Stimulated activated CD4-positive, alpha-beta T cell treated with anti-CD3 and anti-CD28 coated beads, Interleukin-1b, Interleukin-23, amount 100 ng/mL, for 24 hours (primary cell): ENCODE results near the gene CYP2C8.
"Not testable (repeated sequence)": the region's sequence is repeated elsewhere in the genome, so short reads cannot be mapped to it uniquely, and the experiment has no call there.

Experiments used
- DNase-seq, 4 experiments: peaks; one replicate each; pipeline ENCODE4 v3.0.0-alpha.2; 2020; ENCODE audit warnings: low read depth in 4 of 4, low spot score in 1 of 4

CYP2C8 gene

DNA sequence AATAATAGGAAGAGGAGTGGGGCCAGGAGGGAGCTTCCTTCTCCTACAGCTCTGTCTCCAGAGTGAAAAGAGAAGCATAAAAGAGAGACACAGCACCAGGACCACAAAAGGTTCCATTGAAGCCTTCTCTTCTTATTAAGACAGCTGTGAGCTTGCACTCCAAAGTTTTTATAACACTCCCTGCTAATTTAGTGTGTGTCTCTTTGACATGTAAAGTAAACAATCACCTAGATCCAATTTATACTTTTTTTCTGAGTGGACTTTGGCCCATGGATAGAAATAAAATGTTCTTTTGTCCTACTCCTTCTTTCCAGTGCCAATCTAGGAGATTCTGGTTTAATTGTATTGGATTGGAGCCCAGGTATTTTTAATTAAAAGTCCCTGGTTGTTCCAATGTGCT lies at the start of gene CYP2C8:
Gene CYP2C8, minus strand, starts transcription at position 212 of the 400 bp plus-strand sequence. Its CDS starts 95 bp downstream, at position 117.
- no peak for DNase-seq

- DNase-seq, result no peak
These were observed 47.6 kb upstream of the CYP2C8 start for GRCh38 chr10:95116869-95117269.

- DNase-seq, result not testable (repeated sequence)
These were observed 41.5 kb upstream of the CYP2C8 start for GRCh38 chr10:95110823-95111222.

GRCh38 chr10:95097805-95098204 lies 28.5 kb upstream of the CYP2C8 start:
- no peak for DNase-seq

GRCh38 chr10:95096143-95096542 lies 26.8 kb upstream of the CYP2C8 start:
- DNase-seq, result no peak

- not testable (repeated sequence) for DNase-seq
These were observed 10.3 kb upstream of the CYP2C8 start for GRCh38 chr10:95079626-95080025.

- DNase-seq, result no peak
These were observed 8.3 kb upstream of the CYP2C8 start for GRCh38 chr10:95077556-95077955.

DNA sequence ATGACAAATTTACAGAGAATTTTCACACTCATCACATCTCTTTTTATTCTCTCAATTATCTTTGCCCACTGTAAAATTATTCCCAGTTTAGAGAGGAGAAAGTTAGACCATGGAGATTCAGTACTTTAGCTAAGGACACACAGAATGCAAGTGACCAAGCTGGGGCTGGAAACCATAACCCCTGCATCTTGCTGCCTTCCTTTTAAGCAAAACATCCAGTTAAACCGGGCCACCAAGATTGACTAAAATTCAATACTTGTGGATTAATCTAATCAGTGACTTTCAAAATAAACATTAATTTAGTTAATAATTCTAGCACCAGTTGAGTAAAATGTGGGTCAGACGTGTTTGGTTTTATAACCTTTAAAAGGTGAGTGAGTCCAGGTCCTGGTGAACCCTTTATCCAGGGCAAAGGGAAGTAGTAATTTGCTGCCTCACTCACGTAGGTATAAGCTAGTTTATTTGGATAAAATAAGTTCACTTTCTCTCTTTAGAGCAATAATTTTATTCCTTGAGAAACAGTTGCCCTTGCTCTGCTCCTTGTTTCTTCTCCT lies 1.9 kb upstream of the CYP2C8 start:
- no peak for DNase-seq

DNA sequence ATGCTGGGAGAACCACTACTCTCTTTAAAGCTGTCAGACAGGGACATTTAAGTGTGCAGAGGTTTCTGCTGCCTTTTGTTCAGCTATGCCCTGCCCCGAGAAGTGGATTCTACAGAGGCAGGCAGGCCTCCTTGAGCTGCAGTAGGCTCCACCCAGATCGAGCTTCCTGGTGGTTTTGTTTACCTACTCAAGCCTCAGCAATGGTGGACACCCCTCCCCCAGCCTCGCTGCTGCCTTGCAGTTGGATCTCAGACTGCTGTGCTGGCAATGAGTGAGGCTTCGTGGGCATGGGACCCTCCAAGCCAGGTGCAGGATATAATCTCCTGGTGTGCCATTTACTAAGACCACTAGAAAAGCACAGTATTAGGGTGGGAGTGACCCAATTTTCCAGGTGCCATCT lies 5.2 kb downstream of the CYP2C8 start:
- DNase-seq, result not testable (repeated sequence)

DNA sequence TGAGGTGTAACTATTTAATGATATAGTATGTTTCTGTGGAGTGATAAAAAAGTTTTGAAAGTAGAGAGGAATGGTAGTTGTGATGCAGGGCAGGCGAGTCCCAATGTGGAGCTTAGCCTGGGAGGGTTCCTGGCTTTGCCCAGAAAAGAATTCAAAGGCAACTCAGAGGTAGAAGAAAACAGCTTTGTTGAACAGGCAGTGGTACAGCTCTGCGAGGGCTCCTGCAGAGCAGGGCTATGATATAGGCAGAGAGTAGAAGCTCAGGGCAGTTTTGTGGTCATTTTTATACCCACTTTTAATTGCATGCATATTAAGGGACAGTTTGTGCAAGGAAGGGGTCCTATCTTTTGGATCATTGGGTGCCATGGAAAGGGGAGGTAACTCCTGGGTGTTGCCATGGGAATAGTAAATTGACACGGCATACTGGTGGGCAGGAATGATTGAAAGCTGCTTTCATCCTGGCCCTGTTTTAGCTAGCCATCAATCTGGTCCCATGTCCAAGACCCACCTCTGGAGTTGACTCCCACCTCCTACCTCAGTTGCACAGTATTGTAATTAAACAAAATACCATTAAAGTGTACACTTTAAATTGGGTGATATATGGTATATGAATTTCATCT lies 12.4 kb downstream of the CYP2C8 start:
- no peak for DNase-seq

DNA sequence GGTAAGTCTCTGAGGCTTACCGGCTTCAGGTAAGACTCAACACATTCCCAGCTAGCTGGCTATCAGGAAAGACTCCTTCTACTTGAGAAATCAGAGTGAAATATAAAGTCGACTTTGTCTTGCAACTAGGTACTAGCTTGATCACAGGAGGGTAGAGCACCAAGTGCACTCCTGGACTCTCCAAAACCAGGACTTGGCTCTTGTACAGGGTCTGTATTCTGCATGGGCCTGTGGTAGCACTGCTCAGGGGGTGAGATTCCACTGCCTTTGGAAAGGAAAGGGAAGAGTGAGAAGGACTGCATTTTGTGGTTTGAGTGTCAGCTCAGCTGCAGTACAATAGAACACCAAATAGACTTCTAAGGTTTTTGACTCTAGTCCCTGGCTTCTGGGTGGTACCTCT lies 19.4 kb downstream of the CYP2C8 start:
- no peak for DNase-seq

- no peak for DNase-seq
These were observed 21.1 kb downstream of the CYP2C8 start for GRCh38 chr10:95048206-95048605.

- DNase-seq, result no peak
These were observed 30.0 kb downstream of the CYP2C8 start for GRCh38 chr10:95039281-95039680.

- DNase-seq, result no peak
These were observed 33.7 kb downstream of the CYP2C8 start for GRCh38 chr10:95035332-95036295.

GRCh38 chr10:95034401-95034800 lies 34.9 kb downstream of the CYP2C8 start:
- no peak for DNase-seq

GRCh38 chr10:95031656-95032055 lies 37.6 kb downstream of the CYP2C8 start:
- DNase-seq, result no peak

DNA sequence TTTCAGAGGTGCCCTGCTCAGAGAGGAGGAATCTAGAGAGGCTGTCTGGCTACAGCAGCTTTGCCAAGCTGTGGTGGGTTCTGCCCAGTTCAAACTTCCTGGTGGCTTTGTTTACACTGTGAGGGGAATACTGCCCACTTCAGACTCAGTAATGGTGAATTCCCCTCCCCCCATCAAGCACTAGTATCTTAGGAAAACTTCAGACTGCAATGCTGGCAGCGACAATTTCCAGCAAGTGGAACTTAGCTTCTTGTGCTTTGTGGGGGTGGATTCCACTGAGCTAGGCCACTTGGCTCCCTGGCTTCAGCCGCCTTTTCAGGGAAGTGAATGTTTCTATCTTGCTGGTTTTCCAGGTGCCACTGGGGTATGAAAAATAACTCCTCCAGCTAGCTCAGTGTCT lies 42.8 kb downstream of the CYP2C8 start:
- DNase-seq, result no peak

DNA sequence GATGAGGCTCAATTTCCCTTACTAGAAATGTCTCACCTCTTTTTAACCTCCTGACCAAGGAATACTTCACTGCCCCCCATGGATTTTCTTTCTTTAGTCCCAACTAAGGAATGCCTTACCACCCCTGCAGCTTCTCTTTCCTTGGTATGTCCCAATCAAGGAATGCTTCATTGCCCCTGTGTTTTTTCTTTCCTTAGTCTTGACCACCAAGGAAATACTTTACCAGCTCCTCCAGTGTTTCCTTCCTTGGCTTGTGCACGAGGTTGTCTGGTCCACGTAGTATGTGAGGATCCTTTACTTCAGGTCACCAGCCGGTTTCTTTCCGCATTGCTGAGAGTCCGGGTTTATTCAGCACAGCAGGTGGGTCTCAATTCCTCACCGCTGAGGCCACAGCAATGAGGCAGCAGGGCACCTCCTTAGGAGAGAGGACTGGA lies 71.5 kb downstream of the CYP2C8 start:
- DNase-seq, result no peak

DNA sequence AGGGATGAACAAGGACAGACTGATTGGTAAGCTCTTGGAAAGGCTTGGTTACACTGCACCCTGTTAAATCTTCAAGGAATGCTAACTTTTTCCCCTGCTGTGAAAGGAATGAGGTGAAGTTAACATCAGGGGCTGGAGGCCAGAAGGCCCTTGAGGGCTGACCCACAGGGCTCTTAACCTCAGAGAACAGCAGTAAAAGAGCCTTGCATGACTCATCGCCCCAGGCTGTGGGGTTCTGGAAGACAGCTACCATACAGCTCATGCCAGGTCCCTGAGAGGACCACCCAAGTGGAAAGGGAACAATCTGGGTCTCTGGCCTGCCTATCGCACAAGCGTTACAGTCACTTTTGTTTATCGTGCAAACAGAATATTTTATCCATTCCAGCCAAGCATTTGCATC lies 76.5 kb downstream of the CYP2C8 start:
- no peak for DNase-seq

GRCh38 chr10:94991243-94991888 lies 77.9 kb downstream of the CYP2C8 start:
- DNase-seq, result no peak

DNA sequence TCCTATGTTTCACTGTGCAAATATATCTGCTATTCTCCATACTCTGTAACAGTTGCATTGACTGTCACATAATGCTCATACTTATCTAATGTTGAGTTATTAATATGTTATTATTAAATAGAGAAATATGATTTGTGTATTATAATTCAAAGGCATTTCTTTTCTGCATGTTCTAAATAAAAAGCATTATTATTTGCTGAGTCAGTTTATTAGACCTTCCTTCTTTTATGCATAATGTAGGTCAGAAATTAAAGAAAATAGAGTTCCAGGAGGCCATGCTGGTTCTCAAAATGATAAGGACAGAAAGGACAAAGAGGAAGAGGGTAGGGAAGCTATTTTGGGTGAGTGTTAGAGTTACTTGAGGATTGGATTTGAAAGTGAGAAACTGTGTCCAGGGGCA lies 80.1 kb downstream of the CYP2C8 start:
- no peak for DNase-seq
